Bone marrow (tissue), 2 donors: ENCODE measurements around the gene ZC3H13.

Experiments used
- DNase-seq, 2 donors: peaks; one replicate each; lab custom pipeline; 2025; lab: John Stamatoyannopoulos, UW

ZC3H13 gene

GRCh38 chr13:45940061-45940460 lies 112.5 kb downstream of the ZC3H13 start:
- DNase-seq: no peak

DNA sequence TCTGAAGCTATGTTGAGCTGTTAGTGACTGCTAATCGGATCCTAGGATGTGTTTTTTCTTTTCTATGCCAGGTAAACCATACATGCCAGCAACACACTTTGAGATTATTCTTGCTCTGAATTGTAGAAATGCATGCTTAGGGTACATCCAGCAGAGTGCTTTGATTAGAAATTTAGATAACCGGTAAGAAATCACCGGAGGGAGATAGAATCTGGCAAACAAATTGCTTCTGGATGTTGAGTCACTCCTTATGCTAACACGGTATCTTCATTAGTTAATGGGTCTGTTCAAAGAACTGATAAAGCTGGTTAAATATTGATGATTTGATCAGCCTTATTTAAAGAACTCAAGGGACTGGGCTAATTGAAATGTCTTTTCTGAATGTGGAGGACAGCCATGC lies 115.9 kb downstream of the ZC3H13 start:
- DNase-seq: no peak

DNA sequence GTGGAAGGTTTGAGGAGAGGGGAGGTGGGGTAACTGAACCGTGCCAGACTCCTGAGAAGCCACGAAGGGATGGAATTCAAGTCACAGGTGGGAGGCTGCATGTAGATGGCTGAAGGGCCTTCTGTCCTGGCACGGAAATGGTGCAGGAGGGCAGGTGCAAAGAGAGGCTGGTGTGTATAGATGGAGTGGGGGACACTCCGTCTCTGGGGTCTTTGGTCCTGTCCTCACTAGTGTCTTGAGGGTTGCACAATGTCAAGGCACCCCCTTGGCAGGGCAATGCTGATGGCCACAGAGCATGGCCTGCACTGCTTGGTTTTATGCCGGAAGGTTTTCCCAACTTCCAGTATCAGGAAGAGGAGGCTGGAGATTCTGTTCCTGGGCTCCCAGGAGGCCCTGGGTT lies 118.3 kb downstream of the ZC3H13 start:
- no peak for DNase-seq

GRCh38 chr13:45933203-45933908 lies 119.2 kb downstream of the ZC3H13 start:
- no peak for DNase-seq

- DNase-seq: peak in 1 of 2 donors; percentile 66
Measured at GRCh38 chr13:45932676-45933075, 119.9 kb downstream of the ZC3H13 start.

DNA sequence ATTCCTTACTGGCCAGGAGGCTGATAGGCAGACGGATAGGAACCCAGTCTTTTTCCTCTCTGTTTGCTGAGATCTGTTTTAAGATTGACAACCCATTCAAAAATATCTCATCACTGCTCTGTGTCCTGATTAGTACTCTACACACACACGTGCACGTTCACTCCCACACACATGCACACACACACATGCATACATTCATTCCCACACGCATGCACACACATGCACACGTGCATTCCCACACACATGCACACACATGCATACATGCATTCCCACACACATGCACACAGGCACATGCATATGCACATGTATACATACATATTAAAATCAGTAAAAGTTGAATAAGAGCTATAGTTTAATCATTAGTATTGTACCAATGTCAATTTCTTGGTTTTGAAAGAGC lies 120.4 kb downstream of the ZC3H13 start:
- no peak for DNase-seq

DNA sequence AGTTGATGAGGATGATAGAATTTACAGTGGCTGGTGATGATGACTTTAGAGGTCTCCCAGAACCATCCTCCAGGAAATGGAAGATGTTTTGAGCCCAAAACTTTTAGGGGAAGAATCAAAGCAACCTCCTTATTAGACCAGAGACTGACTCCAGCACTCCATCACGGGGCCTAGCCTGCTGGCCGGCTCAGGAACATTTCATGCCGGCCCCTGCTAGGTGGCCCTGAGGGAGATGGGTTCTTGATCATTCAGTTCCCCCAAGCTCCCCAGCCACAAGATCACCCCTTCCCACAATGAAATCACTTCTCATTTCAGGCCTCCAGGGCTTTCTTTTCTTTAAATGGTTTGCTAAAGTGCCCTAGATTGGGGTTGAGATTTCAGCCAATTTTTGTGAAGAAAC lies 121.3 kb downstream of the ZC3H13 start:
- DNase-seq: no peak

- DNase-seq: no peak
Measured at GRCh38 chr13:45930177-45930576, 122.4 kb downstream of the ZC3H13 start.

- no peak for DNase-seq
Measured at GRCh38 chr13:45928843-45929242, 123.7 kb downstream of the ZC3H13 start.

GRCh38 chr13:45928176-45928575 lies 124.4 kb downstream of the ZC3H13 start:
- DNase-seq: no peak

GRCh38 chr13:45926741-45927140 lies 125.8 kb downstream of the ZC3H13 start:
- no peak for DNase-seq

DNA sequence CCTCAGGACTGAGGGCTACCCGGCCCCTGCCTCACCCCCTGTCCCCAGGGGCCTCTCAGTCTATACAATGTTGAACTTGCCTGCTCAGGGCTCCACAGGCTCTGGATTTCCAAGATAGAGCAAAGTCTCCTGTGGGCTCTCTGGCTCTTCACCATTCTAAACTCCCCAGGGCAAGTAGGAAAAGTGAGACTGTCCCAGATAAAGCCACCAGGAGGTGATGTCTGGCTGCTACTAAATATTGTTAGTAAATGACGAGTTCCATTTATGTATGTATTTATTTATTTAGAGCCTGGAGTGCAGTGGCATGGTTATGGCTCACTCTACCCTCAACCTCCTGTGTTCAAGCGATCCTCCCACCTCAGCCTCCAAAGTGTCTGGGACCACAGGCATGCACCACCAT lies 127.4 kb downstream of the ZC3H13 start:
- no peak for DNase-seq

DNA sequence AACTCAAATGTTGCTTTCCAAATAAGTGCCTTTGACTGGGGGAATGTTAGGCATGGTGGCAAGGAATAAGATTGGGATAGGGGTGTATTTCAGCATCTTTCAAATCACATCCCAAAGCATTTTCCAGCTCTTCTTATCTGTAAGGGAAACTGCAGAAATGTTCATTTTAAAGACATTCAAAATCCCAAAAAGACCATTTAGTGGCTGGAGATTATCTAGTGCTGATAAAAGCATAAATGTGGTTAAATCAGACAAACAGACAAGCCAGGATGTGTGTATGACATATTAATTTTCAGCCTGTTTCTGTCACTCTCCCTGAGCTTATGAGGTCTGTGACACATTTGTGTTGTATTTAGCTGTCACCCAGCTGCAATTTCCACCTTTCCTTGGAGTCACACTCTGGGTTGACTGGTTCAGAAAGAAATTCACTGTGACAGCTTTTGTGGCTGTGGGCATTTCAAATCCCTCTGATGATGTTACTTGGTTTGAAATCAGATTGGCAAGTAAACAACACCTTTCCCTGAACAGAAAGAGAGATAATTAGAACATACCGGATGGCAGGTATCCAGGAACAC lies 131.3 kb downstream of the ZC3H13 start:
- no peak for DNase-seq

DNA sequence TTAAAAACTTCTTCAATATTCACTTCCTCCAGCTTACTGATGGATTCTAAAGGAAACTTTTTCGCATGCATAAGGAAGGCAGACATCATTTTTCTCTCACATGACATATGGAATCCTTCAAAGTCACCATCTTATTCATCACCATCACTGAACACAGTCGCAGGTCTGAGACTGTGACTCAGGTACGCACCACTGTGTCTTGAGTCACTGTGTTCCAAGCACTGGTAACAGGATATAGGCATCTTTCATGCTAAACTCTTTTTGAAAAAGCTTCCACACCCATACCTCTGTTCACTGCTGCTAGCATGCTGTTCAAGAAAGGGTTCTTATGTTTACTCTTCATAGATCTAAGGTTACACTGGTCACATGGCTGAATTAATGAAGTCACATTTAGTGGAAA lies 133.9 kb downstream of the ZC3H13 start:
- DNase-seq: no peak

GRCh38 chr13:45917019-45917418 lies 135.5 kb downstream of the ZC3H13 start:
- DNase-seq: no peak

GRCh38 chr13:45915686-45916439 lies 136.7 kb downstream of the ZC3H13 start:
- DNase-seq: no peak

DNA sequence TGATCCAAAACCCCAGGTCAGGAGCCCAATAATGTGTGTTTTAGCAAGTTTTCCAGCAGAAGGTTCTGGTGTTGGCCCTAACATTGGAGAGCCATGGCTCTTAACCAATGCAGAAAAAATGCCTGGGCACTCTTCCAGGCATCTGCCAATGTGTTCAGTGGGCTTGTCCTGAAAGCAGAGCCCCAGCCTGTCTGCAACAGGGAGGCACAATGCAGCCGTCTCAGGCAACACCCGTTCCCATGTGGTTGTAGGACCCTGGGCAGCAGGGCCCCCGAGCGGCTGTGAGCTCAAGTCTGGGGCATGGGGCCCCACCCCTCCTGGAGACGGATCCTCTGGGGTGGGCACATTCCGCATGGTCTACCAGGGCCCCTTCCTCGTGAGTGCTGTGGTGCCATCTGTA lies 142.9 kb downstream of the ZC3H13 start:
- no peak for DNase-seq

DNA sequence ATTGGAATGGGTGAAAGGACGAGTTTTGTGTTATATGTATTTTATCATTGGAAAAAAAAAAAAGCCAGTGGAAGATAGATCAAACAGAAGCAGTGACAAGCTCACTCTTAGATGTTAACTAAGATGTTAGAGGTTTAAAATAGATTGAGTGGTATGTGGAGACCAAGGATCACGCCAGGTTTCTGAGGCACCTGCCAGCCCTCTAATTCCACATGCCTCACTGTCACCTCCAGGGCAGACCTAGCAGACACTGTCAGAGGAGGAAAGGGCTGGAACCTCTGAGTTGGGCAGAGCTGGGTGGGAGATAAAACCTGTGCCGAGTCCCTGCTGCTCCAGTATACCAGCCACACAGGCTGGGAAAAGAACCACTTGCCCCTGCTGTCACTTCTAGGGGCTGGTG lies 143.5 kb downstream of the ZC3H13 start:
- DNase-seq: no peak

DNA sequence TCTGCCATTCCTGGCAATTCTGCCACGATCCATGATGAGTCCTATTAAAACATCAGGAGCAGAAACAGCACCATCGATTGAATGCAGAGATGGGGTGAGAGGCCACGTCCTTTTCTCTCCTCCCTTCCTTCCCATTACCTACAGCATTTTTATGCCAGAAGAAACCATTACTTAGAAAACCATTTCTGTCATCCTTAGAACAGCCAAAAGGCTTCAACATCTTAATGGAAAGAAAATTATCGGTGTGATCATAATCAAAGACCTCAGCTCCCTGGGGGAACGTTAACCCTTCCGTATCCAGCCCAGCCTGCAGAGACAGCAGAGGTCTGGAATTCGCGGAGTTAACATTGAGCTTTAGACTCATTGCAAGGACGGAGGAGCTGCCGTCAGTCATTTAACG lies 145.0 kb downstream of the ZC3H13 start:
- DNase-seq: no peak
